ENCODE results near the gene SHISAL1.

Gene SHISAL1

GRCh38 chr22:44268431-44269116, 44.2 kb downstream of the SHISAL1 start:
- Histone ChIP-seq H3K27me3 (ENCODE audit: insufficient read depth, low read depth) (peaks cover 4% of the 10 kb centered on the region; the same call in 1 of the 2 replicates), H3K79me2 (ENCODE audit: insufficient read depth, low read depth) (no peaks in the 10 kb centered on the region), H3K9ac (no peak overlapping the region), H3K4me2 (no peak overlapping the region), H3K27ac (no peak overlapping the region), H4K20me1 (ENCODE audit: insufficient read depth) (no peaks in the 10 kb centered on the region), H2AFZ (ENCODE audit: low read depth) (no peak overlapping the region), H3K36me3 (ENCODE audit: insufficient read depth) (no peaks in the 10 kb centered on the region), H3K4me1 (ENCODE audit: low read depth, poor library complexity, severe bottlenecking) (no peaks in the 10 kb centered on the region), H3K4me3 (IDR thresholded peaks at IDR 0.05; ENCODE audit: insufficient read depth, low read depth, low read length) (no peak overlapping the region)
- TF ChIP-seq CTCF (conservative IDR thresholded peaks at IDR 0.05; ENCODE audit: low read depth, low read length) = no peak

GRCh38 chr22:44267856-44268255, 44.9 kb downstream of the SHISAL1 start:
- Histone ChIP-seq H3K79me2 (ENCODE audit: insufficient read depth, low read depth) (no peaks in the 10 kb centered on the region), H3K27me3 (ENCODE audit: insufficient read depth, low read depth) (no peaks in the 10 kb centered on the region; the same call in 1 of the 2 replicates), H3K27ac (no peak overlapping the region), H4K20me1 (ENCODE audit: insufficient read depth) (no peaks in the 10 kb centered on the region), H3K9ac (no peak overlapping the region), H3K4me2 (no peak overlapping the region), H3K4me1 (ENCODE audit: low read depth, poor library complexity, severe bottlenecking) (no peaks in the 10 kb centered on the region), H3K36me3 (ENCODE audit: insufficient read depth) (no peaks in the 10 kb centered on the region), H2AFZ (ENCODE audit: low read depth) (no peak overlapping the region), H3K4me3 (IDR thresholded peaks at IDR 0.05; ENCODE audit: insufficient read depth, low read depth, low read length) (no peak overlapping the region)
- no peak for TF ChIP-seq CTCF (conservative IDR thresholded peaks at IDR 0.05; ENCODE audit: low read depth, low read length)

- no peak for TF ChIP-seq CTCF (conservative IDR thresholded peaks at IDR 0.05; ENCODE audit: low read depth, low read length)
- Histone ChIP-seq H2AFZ (ENCODE audit: low read depth) (no peak overlapping the region), H3K4me1 (ENCODE audit: low read depth, poor library complexity, severe bottlenecking) (no peaks in the 10 kb centered on the region), H3K4me3 (IDR thresholded peaks at IDR 0.05; ENCODE audit: insufficient read depth, low read depth, low read length) (no peak overlapping the region), H3K27me3 (ENCODE audit: insufficient read depth, low read depth) (no peaks in the 10 kb centered on the region; the same call in 1 of the 2 replicates), H3K9ac (no peak overlapping the region), H4K20me1 (ENCODE audit: insufficient read depth) (no peaks in the 10 kb centered on the region), H3K4me2 (no peak overlapping the region), H3K27ac (no peak overlapping the region), H3K79me2 (ENCODE audit: insufficient read depth, low read depth) (no peaks in the 10 kb centered on the region), H3K36me3 (ENCODE audit: insufficient read depth) (no peaks in the 10 kb centered on the region)
Measured at GRCh38 chr22:44266796-44267760, 45.7 kb downstream of the SHISAL1 start.

GRCh38 chr22:44263547-44263946, 49.2 kb downstream of the SHISAL1 start:
- H3K9ac ChIP-seq = no peak overlapping the region
- H4K20me1 ChIP-seq (ENCODE audit: insufficient read depth) = no peaks in the 10 kb centered on the region
- no peak overlapping the region for H2AFZ ChIP-seq (ENCODE audit: low read depth)
- no peaks in the 10 kb centered on the region for H3K36me3 ChIP-seq (ENCODE audit: insufficient read depth)
- no peaks in the 10 kb centered on the region for H3K79me2 ChIP-seq (ENCODE audit: insufficient read depth, low read depth)
- H3K4me2 ChIP-seq = no peak overlapping the region
- no peak overlapping the region for H3K4me3 ChIP-seq (IDR thresholded peaks at IDR 0.05; ENCODE audit: insufficient read depth, low read depth, low read length)
- H3K4me1 ChIP-seq (ENCODE audit: low read depth, poor library complexity, severe bottlenecking) = no peaks in the 10 kb centered on the region
- H3K27ac ChIP-seq = no peak overlapping the region
- no peak for TF ChIP-seq CTCF (conservative IDR thresholded peaks at IDR 0.05; ENCODE audit: low read depth, low read length)
- H3K27me3 ChIP-seq (ENCODE audit: insufficient read depth, low read depth) = no peaks in the 10 kb centered on the region; the same call in 1 of the 2 replicates

Data from KMS-11 (cell line).